HTERT RPE-1 (cell line): Measurements from ENCODE around the gene YJU2.
"Not testable (repeated sequence)": the region's sequence is repeated elsewhere in the genome, so short reads cannot be mapped to it uniquely, and the experiment has no call there.

ENCODE experiments used
- in situ Hi-C: fragments of 300-500 bp; cut with MboI; formaldehyde crosslinking; loops from 4 replicates; pipeline ENCODE4 v1.14.3; 2020; ENCODE audit warnings: low sequenced_read_pairs

The YJU2 gene

DNA sequence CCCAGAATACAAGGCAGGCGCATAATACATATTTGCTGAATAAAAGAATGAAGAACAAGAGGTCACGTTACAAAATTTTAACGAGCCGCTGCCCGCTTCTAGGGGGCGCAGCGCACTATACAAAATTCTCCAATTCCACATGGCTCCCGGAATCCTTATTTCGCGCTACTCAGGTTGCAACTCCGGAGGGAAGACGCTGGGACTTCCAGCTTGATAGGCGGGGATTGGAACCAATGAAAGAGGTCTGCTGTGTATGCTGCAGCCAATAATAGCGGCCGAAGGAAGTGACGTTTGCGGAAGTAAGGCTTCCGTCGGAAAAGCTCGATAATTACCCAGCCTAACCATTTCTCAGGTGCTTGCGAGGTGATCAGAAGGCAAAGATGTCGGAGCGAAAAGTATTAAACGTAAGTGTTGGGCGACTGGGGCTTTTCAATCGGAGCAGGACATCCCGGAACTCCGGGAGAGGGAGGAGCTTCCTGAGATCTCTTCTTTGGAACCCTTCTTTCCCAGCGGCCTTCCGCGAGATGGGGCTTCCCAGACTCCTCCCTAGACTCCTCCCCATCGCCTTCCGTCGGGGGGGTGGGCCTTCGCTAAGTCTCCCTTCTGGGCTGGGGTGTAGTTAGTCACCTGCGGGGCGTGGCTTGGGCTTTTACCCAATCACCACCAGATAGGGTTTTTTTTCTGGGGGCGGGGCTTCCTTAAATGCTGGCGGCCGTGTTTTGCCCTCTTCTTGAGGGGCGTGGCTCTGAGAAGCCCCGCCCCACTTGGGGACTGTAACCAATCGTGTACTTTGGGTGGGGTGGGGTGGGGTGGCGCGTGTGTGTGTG is at the start of gene YJU2:
Gene YJU2, plus strand, starts transcription at position 314 of the 827 bp plus-strand sequence. Its CDS starts 67 bp downstream, at position 381.
- in situ Hi-C loops, result no loop called here

DNA sequence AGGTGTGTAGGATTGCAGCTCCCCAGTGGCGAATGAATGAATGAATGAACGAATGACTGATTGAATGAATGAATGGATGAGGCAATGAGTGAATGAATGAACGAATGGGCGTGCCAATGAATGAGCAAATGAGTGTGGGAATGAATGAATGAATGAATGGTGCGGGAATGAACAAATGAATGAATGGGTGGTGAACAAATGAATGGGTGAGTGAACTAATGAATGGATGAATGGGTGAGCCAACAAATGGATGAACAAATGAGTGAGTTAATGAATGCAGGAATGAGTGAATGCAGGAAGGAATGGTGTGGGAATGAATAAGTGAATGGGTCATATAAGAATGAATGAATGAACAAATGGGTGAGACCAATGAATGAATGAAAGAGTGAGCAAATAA is 49.7 kb upstream of the YJU2 start:
- in situ Hi-C loops, result no loop called here

DNA sequence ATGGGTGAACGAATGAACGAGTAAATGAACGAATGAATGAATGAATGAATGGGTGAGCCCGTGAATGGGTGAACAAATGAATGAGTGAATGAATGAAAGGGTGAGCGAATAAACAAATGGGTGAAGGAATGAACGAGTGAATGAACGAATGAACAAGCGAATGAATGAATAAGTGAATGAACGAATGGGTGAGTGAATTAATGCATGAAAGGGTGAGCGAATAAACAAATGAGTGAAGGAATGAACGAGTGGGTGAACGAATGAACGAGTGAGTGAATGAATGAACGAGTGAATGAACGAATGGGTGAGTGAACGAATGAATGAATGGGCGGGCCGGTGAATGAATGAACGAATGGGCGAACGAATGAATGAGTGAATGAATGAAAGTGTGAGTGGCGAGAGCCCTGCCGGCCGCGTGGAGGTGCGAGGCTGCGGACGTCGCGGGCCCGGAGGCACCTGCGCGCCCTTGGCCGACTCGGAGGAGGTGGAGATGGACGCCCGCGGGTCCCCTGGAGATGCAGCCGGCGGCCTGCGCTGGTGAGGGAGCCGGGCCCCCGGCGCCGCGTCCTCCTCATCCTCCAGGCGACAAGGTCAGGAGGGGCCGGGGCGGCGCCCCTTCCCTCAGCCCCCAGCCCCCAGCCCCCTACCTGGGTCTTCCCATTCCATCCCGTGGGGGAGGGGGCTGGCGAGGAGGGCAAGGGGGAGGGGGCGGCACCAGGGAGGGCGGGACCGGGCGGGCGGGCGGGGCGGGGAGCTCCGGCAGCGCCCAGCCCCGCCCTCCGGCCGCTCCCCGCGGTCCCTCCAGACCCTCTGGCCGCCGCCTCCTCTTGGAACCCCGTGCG is 49.0 kb upstream of the YJU2 start:
- in situ Hi-C loops, result no loop called here

DNA sequence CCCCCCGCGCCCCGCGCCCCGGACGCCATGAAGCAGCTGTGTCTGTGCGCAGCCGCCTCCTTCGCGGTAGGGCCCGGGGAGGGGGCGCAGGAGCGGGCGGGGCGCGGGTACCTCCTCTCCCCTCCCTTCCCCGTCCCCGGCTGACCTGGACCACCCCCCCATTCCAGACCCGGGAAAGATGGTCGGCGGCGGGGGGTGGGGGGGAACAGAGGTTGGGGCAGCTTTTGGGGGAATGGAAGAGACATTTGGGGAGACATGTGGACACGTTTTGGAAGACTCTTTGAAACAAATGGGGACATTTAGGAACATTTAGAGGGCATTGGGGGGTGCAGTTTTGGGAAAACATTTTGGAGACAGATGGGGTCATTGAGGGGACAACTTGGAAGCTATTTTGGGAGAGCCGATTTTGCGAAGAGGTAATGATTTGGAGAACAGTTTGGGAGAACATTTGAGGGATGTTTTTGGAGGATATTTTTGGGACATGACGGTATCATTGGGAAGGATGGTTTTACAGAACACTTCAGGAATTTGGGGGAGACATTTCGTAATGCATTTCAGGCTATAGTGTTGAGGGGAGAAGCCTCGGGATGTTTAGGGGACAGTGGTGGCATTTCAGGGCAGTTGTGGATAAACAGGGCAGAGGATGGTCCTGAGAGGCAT is 48.3 kb upstream of the YJU2 start:
- in situ Hi-C loops, result no loop called here

DNA sequence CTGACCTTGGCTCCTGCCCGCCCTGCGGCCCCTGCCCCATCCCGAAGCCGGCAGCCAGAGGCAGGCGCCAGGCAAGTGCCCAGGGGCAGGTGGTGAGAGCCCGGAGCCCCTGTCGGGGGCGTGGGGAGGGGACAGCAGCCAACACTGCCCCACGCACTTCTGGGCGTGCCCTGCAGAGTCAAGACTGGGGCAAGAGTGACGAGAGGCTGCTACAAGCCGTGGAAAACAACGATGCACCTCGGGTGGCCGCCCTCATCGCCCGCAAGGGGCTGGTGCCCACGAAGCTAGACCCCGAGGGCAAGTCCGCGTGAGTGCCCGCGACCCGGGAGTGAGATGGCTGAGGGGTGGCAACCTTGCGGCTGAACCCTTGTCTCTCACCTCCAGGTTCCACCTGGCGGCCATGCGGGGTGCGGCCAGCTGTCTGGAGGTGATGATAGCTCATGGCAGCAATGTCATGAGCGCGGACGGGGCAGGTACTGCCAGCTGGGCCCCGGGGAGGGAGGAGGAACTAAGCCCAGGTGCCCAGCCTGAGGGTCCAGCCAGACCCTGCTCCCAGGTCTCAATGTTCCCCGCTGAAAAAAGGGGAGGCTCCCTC is 47.1 kb upstream of the YJU2 start:
- in situ Hi-C loops, result no loop called here

DNA sequence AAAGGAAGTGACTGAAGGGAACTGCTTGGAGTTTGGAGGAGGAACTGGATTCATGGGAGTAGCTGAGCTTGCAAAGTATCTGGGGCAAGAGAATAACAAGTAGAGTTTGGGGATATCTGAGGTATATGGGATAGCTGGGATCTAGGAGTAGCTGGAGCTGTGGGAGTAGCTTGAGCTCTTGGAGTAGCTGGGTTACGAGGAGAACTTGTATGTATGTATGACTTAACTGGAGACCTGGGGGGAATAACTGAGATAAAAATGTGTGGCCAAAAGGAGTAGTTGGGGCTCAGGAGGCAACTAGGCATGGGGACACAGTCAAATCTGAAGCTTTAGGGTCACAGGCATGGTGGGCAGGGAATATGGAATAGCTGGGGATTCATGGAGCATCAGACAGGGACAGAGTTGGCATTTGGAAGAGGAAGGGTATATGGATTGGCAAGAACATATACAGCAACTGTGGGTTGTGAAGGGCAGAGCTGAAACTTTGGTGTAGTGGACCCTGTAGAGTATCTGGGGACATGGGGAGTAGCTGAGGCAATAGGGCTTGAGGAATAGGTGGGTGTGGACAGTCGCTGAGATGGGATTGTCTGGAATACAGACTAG is 45.8 kb upstream of the YJU2 start:
- in situ Hi-C loops, result no loop called here

DNA sequence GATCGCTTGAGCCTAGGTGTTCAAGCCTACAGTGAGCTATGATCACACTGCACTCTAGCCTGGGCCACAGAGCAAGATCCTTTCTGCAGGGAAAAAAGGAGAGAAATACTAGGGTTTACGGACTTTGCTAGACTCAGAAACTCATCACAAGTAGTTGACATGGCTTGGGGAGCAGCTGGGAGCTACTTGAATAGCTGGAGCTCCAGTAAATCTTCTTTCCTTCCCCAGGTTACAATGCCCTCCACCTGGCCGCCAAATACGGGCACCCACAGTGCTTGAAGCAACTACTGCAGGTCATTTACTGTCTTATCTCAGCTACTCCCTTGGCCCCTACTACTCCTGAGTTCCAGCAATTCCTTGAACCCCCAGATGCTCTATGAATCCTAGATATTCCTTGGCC is 45.1 kb upstream of the YJU2 start:
- in situ Hi-C loops, result no loop called here

DNA sequence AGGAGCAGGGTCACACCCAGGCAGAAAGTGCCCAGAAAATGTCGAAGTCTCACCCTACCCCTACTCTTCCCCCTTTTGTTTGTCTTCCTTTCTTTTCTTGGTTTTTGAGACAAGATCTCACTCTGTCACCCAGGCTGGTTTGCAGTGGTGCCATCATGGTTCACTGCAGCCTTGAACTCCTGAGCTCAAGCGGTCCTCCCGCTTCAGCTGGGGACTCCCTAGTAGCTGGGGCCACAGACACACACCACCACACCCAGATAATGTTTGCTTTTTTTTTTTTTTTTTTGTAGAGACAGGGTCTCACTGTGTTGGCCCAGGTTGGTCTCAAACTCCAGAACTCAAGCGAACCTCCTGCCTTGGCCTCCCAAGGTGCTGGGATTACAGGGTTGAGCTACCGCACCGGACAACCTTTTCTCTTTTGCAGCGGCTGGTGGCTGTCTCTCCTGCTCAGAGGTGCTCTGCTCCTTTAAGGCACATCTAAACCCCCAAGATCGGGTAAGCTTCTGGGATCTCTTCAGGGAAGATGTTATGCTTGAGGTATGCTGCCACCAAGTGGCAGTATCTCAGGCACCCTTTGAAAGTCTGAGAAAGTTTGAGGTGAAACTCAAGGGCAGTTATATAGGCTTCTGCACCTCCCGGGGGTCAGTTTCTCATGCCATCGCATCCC is 39.9 kb upstream of the YJU2 start:
- in situ Hi-C loops, result no loop called here

DNA sequence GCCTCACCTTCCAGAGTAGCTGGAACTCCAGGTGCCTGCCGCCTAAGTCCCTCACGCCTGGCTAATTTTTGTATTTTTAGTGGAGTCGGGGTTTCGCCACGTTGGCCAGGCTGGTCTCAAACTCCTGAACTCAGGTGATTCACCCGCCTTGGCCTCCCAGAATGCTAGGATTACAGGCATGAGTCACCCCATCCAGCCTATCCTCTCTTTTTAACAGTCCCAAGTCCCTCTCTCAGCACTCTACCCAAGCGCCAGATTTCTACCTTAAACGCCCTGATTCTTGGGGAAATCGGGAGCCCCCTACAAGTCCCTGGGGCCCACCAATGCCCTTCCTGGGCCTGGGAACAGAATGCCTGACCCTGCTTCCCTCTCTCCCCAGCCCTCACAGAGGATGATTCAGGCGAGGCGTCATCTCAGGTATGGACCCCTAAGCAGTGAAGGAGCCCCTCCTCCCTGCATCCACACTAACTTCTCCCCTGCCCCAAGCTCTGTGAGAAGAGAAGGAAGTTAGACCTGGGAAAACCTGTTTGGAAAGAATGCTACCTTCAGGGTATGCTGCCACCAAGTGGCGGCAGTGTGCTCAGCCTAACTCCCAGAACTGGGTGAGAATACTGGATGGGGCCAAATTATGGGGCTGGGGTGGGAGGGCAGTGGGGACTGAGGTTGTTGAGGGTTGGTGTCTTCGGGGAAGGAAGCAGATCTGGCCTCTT is 38.3 kb upstream of the YJU2 start:
- in situ Hi-C loops, result no loop called here

DNA sequence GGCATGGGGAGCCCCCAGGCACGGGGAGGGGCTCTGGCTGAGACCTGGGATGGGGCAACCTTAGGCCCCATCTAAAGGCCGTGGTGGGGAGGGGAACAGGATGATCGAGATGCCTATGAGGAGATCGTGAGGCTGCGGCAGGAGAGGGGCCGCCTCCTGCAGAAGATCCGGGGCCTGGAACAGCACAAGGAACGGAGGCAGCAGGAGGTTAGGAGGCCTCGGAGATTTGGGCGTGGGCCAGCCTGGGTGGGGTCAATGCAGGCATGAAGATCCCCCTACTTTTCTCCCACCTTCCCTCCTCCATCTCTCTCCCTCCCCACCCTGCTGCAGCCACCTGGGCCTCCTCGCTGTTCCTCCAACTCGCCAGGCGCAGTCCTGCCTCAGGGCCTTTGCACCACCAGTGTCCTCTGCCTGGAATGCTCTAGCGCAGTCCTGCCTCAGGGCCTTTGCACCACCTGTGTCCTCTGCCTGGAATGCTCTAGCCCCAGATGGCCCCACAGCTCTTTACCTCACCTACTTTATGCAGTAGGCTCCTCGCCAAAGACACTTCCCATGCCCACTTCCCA is 36.6 kb upstream of the YJU2 start:
- in situ Hi-C loops, result no loop called here

DNA sequence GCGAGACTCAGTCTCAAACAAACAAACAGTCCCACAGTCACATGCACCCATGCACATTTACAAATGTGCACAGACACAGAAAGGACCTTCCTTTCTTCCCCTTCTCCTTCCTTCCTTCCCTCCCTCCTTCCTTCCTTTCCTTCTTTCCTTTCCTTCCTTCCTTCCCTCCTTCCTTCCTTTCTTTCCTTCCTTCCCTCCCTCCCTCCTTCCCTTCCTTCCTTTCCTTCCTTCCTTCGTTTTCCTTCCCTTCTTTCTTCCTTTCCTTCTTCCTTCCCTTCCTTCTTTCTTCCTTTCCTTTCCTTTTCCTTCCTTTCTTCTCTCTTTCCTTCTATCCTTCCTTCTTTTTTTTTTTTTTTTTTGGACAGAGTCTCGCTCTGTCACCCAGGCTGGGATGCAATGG is 33.8 kb upstream of the YJU2 start:
- in situ Hi-C loops, result no loop called here

DNA sequence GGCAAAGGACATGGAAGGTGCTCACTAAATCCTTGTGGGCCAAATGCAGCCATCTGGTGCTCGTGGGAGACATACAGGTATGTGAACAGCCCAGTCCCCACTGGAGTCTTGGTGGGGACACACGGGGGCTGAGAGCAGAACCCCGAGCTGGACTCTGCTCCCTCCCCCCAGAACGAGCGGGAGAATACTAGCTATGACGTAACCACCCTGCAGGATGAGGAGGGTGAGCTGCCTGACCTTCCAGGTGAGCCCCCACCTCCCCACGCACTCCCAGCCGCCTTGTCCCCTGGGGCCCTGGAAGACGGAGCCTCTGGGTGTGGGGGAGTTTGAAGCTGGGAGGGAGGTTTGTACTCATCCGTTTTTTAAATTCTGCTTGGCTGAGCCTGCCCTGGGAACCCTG is 31.1 kb upstream of the YJU2 start:
- in situ Hi-C loops, result no loop called here

DNA sequence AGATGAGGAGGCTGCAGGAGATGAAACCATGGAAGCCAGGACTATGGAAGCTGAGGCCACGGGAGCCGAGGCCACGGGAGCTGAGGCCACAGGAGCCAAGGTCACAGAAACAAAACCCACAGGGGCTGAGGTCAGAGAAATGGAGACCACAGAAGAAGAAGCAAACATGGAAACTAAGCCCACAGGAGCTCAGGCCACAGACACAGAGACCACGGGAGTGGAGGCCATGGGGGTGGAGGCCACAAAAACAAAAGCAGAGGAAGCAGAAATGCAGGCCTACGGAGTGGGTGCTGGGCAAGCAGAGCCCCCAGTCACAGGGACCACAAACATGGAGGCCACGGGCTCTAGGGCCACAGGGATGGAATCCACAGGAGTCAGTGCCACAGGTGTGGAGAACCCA is 30.0 kb upstream of the YJU2 start:
- in situ Hi-C loops, result no loop called here

DNA sequence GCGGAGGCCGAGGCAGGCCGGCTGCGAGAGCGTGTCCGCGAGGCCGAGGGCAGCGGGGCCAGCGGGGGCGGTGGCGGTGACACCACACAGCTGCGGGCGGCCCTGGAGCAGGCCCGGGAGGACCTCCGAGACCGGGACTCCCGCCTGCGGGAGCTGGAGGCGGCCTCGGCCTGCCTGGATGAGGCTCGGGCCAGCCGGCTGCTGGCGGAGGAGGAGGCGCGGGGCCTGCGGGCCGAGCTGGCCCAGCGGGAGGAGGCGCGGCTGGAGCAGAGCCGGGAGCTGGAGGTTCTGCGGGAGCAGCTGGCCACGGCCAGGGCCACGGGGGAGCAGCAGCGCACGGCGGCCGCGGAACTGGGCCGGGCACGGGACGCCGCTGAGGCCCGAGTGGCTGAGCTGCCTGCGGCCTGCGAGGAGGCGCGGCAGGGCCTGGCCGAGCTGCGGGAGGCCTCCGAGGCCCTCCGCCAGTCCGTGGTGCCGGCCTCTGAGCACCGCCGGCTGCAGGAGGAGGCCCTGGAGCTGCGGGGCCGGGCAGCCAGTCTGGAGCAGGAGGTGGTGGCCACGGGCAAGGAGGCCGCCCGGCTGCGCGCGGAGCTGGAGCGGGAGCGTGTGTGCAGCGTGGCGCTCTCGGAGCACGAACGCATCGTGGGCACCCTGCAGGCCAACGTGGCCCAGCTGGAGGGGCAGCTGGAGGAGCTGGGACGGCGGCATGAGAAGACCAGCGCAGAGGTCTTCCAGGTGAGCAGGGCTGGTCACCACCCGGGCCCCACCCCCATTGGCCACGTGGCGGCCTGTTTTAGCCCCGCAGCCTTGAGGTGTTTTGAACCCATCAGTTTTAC is 29.2 kb upstream of the YJU2 start:
- in situ Hi-C loops, result no loop called here

DNA sequence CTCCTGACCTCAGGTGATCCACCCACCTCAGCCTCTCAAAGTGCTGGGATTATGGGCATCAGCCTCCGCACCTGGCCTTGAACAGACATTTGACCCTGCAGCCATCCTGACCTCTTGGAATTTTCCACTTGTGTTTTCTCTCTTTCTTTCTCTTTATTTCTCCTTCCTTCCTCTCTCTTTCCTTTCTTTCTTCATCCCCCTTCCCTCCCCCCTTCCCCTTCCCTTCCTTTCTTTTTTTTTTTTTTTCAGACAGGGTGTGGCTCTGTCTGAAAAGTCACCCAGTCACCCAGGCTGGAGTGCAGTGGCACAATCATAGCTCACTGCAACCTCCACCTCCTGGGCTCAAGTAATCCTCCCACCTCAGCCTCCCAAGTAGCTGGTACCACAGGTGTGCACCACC is 28.4 kb upstream of the YJU2 start:
- in situ Hi-C loops, result not testable (repeated sequence)

DNA sequence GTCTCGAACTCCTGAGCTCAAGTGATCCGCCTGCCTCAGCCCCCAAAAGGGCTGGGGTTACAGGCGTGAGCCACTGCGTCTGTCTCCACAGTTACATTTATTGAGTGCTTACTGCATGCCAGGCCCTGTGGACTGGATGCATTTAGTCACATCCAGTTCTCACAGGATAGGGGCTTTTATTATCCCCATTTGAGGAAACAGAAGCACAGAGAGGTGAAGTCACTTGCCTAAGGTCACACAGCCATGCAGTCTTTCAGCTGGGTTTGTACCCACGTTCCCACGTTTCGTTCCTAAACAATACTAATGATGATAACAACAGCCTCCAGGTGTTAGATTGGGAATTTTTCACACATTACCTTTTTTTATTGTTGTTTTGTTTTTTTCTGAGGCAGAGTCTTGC is 26.7 kb upstream of the YJU2 start:
- in situ Hi-C loops, result no loop called here

DNA sequence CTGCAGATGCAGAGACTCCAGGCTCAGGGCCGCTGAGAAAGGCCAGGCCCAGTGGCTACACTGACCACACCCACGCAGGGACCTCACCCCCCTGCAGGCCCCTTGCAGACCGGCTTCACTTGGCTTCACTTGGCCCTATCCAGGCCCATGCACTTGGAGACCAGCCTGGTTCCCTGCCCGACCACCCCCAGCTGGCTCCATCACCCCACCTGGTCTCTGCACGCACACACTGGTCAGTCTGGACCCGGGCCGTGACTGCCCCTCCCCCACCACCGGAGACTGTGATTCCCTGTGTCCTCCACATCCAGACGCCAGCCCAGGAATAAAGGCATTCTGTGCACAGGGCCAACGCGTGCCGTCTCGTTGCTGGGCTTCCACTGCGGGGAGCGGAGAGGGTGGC is 22.4 kb upstream of the YJU2 start:
- in situ Hi-C loops, result no loop called here

DNA sequence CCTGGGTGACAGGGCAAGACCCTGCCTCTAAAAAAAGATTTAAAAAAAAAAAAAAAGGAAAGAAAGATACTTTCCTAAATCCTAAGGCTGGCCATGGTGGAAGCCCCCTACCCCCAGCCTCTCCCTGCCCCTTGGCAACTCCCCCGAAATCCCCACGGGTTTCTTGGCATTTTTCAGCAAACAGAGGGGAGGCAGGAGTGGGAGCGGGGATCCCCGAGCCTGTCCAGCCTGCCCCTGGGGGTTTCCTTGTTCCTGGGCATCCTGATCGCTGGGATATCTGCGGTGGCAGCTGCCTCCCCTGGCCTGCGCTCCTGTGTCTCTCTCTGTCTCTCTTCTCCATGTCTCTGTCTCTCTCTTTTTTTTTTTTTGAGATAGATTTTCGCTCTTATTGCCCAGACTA is 21.0 kb upstream of the YJU2 start:
- in situ Hi-C loops, result no loop called here

DNA sequence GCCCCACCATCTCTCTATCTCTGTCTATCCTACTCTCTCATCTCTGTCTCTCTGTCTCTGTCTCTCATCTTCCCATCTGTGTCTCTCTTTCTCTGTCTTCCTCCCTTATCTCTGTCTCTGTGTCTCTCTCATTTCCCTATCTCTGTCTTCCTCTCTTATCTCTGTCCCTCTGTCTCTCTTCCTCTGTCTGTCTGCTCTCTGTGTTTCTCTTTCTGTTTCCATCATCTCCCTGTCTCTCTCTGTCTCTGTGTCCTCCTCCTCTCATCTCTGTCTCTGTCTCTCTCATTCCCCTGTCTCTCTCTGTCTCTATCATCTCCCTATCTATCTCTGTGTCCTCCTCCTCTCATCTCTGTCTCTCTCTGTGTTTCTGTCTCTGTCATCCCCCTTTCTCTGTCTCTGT is 19.1 kb upstream of the YJU2 start:
- in situ Hi-C loops, result no loop called here
